ENCODE measurements around the gene SH3RF3. TPM values are rescaled to one million over a fixed set of nuclear protein-coding genes. Genes with fewer than 3 reads are reported as not detected.
A peak's percentile ranks its signal among the peaks of the same experiment; 100 is the strongest.

The SH3RF3 gene
- total and polyA plus RNA-seq, 9 of the 15 experiments (the other 6 are each of a cell fraction or from before 2014, with no cell fraction given) = 0.02 TPM; not detected in 8

- H3K4me2 ChIP-seq (ENCODE audit: insufficient read depth, low read length) = no peak overlapping the region
- H2AFZ ChIP-seq (ENCODE audit: low read depth, low read length) = no peak overlapping the region
- H3K36me3 ChIP-seq (ENCODE audit: control insufficient read depth, insufficient read depth, low read length) = no peaks in the 10 kb centered on the region
- no peak for TF ChIP-seq ATF3 (IDR thresholded peaks at IDR 0.05)
- no peak for TF ChIP-seq ATF3 (CRISPR knock-in tag; conservative IDR thresholded peaks at IDR 0.05)
- 0 out of 2 replicates have a peak, but pooled peaks have one; percentile 51 for TF ChIP-seq ZBTB9 (CRISPR knock-in tag; IDR thresholded peaks at IDR 0.05)
- no peak for TF ChIP-seq FOXA3 (CRISPR knock-in tag; conservative IDR thresholded peaks at IDR 0.05 in 1 of 2, IDR thresholded peaks at IDR 0.05 in 1 of 2)
- TF ChIP-seq ZNF134 (CRISPR knock-in tag; conservative IDR thresholded peaks at IDR 0.05) = 0 out of 2 replicates have a peak, but pooled peaks have one; percentile 29
- peak; percentile 77 for TF ChIP-seq ZNF79 (CRISPR knock-in tag; IDR thresholded peaks at IDR 0.05; ENCODE audit: low read depth)
- TF ChIP-seq ZNF165 (CRISPR knock-in tag; IDR thresholded peaks at IDR 0.05; ENCODE audit: borderline replicate concordance) = 0 out of 2 replicates have a peak, but pooled peaks have one; percentile 35
- no peak overlapping the region for H3K27ac ChIP-seq (ENCODE audit: extremely low read depth, low read depth, low read length)
- DNase-seq (ENCODE audit: extremely low read depth in 1 of 4, low spot score in 3 of 4) (no peak), FAIRE-seq (no peak), ATAC-seq (peak; percentile 54; the same call in 2 of the 3 replicates)
- no peaks in the 10 kb centered on the region for H3K4me1 ChIP-seq (replicated peaks in 1 of 2; ENCODE audit: control insufficient read depth in 2 of 2, insufficient read depth in 2 of 2, low read length in 2 of 2)
- ChIA-PET POLR2A (no interaction called here), CTCF (ENCODE audit: low intra/inter-chr PET ratio) (no interaction called here)
- no peaks in the 10 kb centered on the region for H3K9me3 ChIP-seq (replicated peaks; ENCODE audit: control insufficient read depth, insufficient read depth, low read depth, low read length)
- BruUV-seq (replicated peaks) = no TSS peak
- no peak overlapping the region for H3K9ac ChIP-seq (ENCODE audit: insufficient read depth in 1 of 2, low read depth in 2 of 2, low read length in 2 of 2)
- intact Hi-C loops (cut with micrococcal nuclease) = no loop called here
- H4K20me1 ChIP-seq (replicated peaks; ENCODE audit: control insufficient read depth, insufficient read depth, low read length) = no peaks in the 10 kb centered on the region
- in situ Hi-C loops (cut with MboI) = no loop called here
- 0% methylated on average over 10 of the region's 10 CpGs for WGBS (ENCODE audit: insufficient coverage, low coverage, missing lambda C conversion rate)
- no peaks in the 10 kb centered on the region for H3K79me2 ChIP-seq (ENCODE audit: control insufficient read depth, insufficient read depth, low read length)
- H3K9me1 ChIP-seq (ENCODE audit: control insufficient read depth, insufficient read depth, low read length) = peaks cover 2% of the 10 kb centered on the region
- H3K27me3 ChIP-seq (ENCODE audit: control insufficient read depth in 2 of 2, insufficient read depth in 2 of 2, low read length in 2 of 2) = peaks cover 25 to 69% of the 10 kb centered on the region in 2 experiments
- no peak overlapping the region for H3K4me3 ChIP-seq
These were observed 347.8 kb downstream of the SH3RF3 start for GRCh38 chr2:109476641-109477441.
